KMS-11 (cell line): ENCODE data around the gene SNX21.

Source experiments
- H2AFZ ChIP-seq: fragments of 200-600 bp; sonication (generic); 2 replicates; pipeline ENCODE4 v1.6.1; 2016; ENCODE audit warnings: antibody characterized with exemption, mixed run types, low read depth
- H3K27ac ChIP-seq: fragments of 200-600 bp; sonication (generic); 2 replicates; pipeline ENCODE4 v1.6.1; 2016; ENCODE audit warnings: mild to moderate bottlenecking, mixed run types
- H3K27me3 ChIP-seq: fragments of 200-600 bp; sonication (generic); 2 replicates; pipeline ENCODE4 v1.6.1; 2017; ENCODE audit warnings: mild to moderate bottlenecking, low read depth, mixed run types, moderate library complexity; ENCODE audit not compliant: insufficient read depth
- H3K36me3 ChIP-seq: fragments of 200-600 bp; sonication (generic); 2 replicates; pipeline ENCODE4 v1.6.1; 2017; ENCODE audit warnings: mild to moderate bottlenecking, mixed run types; ENCODE audit not compliant: insufficient read depth
- H3K4me1 ChIP-seq: fragments of 200-600 bp; sonication (generic); 2 replicates; pipeline ENCODE4 v1.6.1; 2016; ENCODE audit warnings: mild to moderate bottlenecking, low read depth, mixed run types; ENCODE audit not compliant: poor library complexity, severe bottlenecking
- H3K4me2 ChIP-seq: fragments of 200-600 bp; sonication (generic); 2 replicates; pipeline ENCODE4 v1.7.0; 2016; ENCODE audit warnings: mild to moderate bottlenecking, mixed run types
- H3K4me3 ChIP-seq: fragments of 200-600 bp; sonication (generic); IDR thresholded peaks from 2 replicates; pipeline ENCODE4 v1.6.1; 2017; ENCODE audit warnings: low read depth, low read length, mixed read lengths; ENCODE audit not compliant: insufficient read depth
- H3K79me2 ChIP-seq: fragments of 200-600 bp; sonication (generic); 2 replicates; pipeline ENCODE4 v1.6.1; 2016; ENCODE audit warnings: low read depth, mixed run types; ENCODE audit not compliant: insufficient read depth
- H3K9ac ChIP-seq: fragments of 200-600 bp; sonication (generic); 2 replicates; pipeline ENCODE4 v1.6.1; 2016; ENCODE audit warnings: mild to moderate bottlenecking, mixed run types
- H4K20me1 ChIP-seq: fragments of 200-600 bp; sonication (generic); 2 replicates; pipeline ENCODE4 v1.6.1; 2016; ENCODE audit warnings: mild to moderate bottlenecking, mixed run types; ENCODE audit not compliant: insufficient read depth
- CTCF ChIP-seq: fragments of 200-600 bp; sonication (generic); conservative IDR thresholded peaks from 2 replicates; pipeline ENCODE4 v1.6.1; 2017; ENCODE audit warnings: low read depth, mild to moderate bottlenecking, antibody characterized with exemption, low read length, moderate library complexity, mixed read lengths

SNX21 gene

GRCh38 chr20:45834797-45835161 lies 1.2 kb downstream of the SNX21 start:
- H3K27me3 ChIP-seq = no peaks in the 10 kb centered on the region
- H3K9ac ChIP-seq = no peak overlapping the region
- H3K4me3 ChIP-seq = no peak overlapping the region
- H3K27ac ChIP-seq = no peak overlapping the region
- no peak overlapping the region; the same call in 1 of the 2 replicates for H3K4me2 ChIP-seq
- H2AFZ ChIP-seq = no peak overlapping the region
- H3K4me1 ChIP-seq = peaks cover 16% of the 10 kb centered on the region
- no peak for TF ChIP-seq CTCF
- H3K79me2 ChIP-seq = no peaks in the 10 kb centered on the region
- no peaks in the 10 kb centered on the region for H3K36me3 ChIP-seq
- no peaks in the 10 kb centered on the region for H4K20me1 ChIP-seq

- no peak overlapping the region for H3K27ac ChIP-seq
- no peak for TF ChIP-seq CTCF
- peaks cover 16% of the 10 kb centered on the region for H3K4me1 ChIP-seq
- H3K27me3 ChIP-seq = no peaks in the 10 kb centered on the region
- no peaks in the 10 kb centered on the region for H4K20me1 ChIP-seq
- no peak overlapping the region for H2AFZ ChIP-seq
- H3K36me3 ChIP-seq = no peaks in the 10 kb centered on the region
- no peak overlapping the region for H3K9ac ChIP-seq
- H3K4me2 ChIP-seq = no peak overlapping the region
- H3K4me3 ChIP-seq = no peak overlapping the region
- H3K79me2 ChIP-seq = no peaks in the 10 kb centered on the region
Measured at GRCh38 chr20:45835329-45835765, 1.7 kb downstream of the SNX21 start.

DNA sequence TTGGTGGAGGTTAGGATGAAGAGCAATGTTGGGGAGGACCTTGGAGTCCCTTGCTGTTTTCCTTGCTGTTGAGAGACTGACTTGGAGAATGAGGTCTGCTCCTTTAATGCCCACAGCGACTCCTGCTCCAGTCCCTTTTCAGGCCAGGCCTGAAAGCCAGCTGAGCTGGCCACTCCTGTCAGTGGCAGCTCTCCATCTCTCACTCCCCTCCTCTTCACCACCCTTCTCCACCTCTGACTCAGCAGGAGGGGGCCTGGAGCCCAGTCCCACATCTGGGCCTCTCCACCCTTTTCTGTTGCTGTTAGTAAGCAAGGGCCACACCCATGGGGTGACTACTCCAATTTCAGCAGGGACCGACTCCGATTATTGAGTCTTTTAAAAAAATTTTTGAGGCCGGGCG lies 2.2 kb downstream of the SNX21 start:
- no peak overlapping the region for H3K4me3 ChIP-seq
- no peak overlapping the region for H2AFZ ChIP-seq
- peaks cover 16% of the 10 kb centered on the region for H3K4me1 ChIP-seq
- no peak overlapping the region for H3K4me2 ChIP-seq
- H4K20me1 ChIP-seq = no peaks in the 10 kb centered on the region
- no peaks in the 10 kb centered on the region for H3K27me3 ChIP-seq
- no peak overlapping the region for H3K27ac ChIP-seq
- H3K9ac ChIP-seq = no peak overlapping the region
- TF ChIP-seq CTCF = no peak
- H3K79me2 ChIP-seq = no peaks in the 10 kb centered on the region
- H3K36me3 ChIP-seq = no peaks in the 10 kb centered on the region

DNA sequence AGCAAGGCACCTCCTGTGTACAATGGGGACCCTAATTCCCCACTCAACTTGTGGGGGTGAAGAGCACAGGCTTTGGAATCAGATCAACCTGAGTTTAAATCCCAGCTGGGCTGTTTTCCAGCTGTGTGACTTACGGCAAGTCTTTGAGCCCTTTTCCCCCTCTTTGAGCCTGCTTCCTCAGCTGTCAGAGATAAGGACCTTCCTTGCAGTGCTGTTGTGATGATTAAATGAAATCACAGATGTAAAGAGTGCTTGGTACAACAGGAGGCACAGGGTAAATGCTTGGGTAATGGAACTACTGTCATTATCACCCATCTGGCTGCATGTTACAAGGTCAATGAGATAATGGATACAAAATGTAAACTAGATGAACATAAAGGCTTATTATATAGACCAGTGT lies 3.2 kb downstream of the SNX21 start:
- H2AFZ ChIP-seq = no peak overlapping the region
- H3K4me1 ChIP-seq = peaks cover 13% of the 10 kb centered on the region
- no peak overlapping the region for H3K4me3 ChIP-seq
- TF ChIP-seq CTCF = no peak
- no peak overlapping the region for H3K27ac ChIP-seq
- H3K9ac ChIP-seq = no peak overlapping the region
- H4K20me1 ChIP-seq = no peaks in the 10 kb centered on the region
- H3K79me2 ChIP-seq = no peaks in the 10 kb centered on the region
- H3K27me3 ChIP-seq = no peaks in the 10 kb centered on the region
- H3K36me3 ChIP-seq = no peaks in the 10 kb centered on the region
- H3K4me2 ChIP-seq = no peak overlapping the region
